ENCODE results near the gene LMO1. TPM values are rescaled to one million over a fixed set of nuclear protein-coding genes. Genes with fewer than 3 reads are reported as not detected.
A peak's percentile ranks its signal among the peaks of the same experiment; 100 is the strongest.

Gene LMO1
- polyA plus RNA-seq, 3 donors = not detected

DNA sequence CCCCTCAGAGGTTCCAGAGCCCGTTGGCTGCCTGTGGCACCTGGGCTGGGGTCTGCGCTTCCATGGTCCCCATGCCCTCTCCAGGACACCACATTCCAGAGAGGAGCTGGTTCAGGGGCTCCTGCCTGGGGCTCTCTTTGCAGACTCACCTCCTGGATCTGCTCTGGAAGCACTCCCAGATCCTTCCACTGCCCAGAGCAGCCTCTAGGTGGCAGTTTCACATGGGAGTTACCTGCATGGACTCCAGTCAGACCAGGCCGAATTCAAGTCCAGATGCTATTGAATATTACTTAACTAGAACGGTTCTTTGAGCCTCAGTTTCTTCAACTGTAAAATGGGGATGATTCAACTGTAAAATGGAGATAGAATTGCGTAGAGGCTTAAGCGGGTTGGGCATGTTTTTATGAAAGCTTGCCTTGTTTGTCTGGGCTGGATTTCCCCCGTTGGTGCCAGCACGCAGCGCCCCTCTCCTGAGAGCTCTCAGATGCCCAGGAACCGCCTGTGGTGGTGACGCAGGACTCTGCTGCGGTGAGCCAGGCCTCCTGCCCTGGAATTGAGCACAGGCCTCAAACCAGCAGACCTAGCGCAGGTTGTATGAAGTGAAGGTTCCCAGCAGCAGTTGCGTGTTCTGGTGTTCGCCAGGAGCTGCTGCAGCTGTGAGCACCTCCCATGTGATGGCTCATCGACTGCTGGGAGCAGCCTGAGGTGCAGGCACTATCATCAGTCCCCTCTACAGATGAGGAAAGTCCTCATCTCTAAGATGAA is 44.2 kb downstream of the LMO1 start:
- intact Hi-C loops (cut with micrococcal nuclease) = no loop called here
- TF ChIP-seq, protein P1, sequence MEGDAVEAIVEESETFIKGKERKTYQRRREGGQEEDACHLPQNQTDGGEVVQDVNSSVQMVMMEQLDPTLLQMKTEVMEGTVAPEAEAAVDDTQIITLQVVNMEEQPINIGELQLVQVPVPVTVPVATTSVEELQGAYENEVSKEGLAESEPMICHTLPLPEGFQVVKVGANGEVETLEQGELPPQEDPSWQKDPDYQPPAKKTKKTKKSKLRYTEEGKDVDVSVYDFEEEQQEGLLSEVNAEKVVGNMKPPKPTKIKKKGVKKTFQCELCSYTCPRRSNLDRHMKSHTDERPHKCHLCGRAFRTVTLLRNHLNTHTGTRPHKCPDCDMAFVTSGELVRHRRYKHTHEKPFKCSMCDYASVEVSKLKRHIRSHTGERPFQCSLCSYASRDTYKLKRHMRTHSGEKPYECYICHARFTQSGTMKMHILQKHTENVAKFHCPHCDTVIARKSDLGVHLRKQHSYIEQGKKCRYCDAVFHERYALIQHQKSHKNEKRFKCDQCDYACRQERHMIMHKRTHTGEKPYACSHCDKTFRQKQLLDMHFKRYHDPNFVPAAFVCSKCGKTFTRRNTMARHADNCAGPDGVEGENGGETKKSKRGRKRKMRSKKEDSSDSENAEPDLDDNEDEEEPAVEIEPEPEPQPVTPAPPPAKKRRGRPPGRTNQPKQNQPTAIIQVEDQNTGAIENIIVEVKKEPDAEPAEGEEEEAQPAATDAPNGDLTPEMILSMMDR (IDR thresholded peaks at IDR 0.05) = peak; percentile 61
- Histone ChIP-seq H3K9ac (ENCODE audit: insufficient read depth, low read length, poor library complexity, severe bottlenecking) (no peak overlapping the region), H3K27ac (ENCODE audit: low read depth in 1 of 2, low read length in 2 of 2) (no peak overlapping the region), H3K4me2 (replicated peaks; ENCODE audit: extremely low read depth, low read length, poor library complexity, severe bottlenecking) (no peak overlapping the region), H3K4me3 (replicated peaks in 1 of 3; ENCODE audit: low read depth in 2 of 3, low read length in 3 of 3) (no peak overlapping the region), H3K9me3 (replicated peaks in 1 of 2; ENCODE audit: control insufficient read depth in 1 of 2, insufficient read depth in 1 of 2, low read length in 2 of 2) (no peaks in the 10 kb centered on the region), H3K36me3 (replicated peaks in 1 of 2; ENCODE audit: control insufficient read depth in 1 of 2, insufficient read depth in 2 of 2, low read length in 2 of 2) (no peaks in the 10 kb centered on the region), H3K79me2 (ENCODE audit: insufficient read depth, low read length) (no peaks in the 10 kb centered on the region), H3K27me3 (ENCODE audit: control insufficient read depth in 2 of 2, insufficient read depth in 2 of 2, low read length in 2 of 2) (no peaks in the 10 kb centered on the region), H4K20me1 (ENCODE audit: insufficient read depth, low read length) (no peaks in the 10 kb centered on the region), H2AFZ (ENCODE audit: insufficient read depth, low read depth, low read length, poor library complexity, severe bottlenecking) (peak overlapping the region; percentile 0), H3K4me1 (ENCODE audit: control insufficient read depth in 1 of 2, insufficient read depth in 2 of 2, low read length in 2 of 2) (peaks cover 4 to 13% of the 10 kb centered on the region in 2 donors)
- Mint-ChIP-seq H3K4me3 (no peak overlapping the region), H3K27ac (no peak overlapping the region), H3K27me3 (ENCODE audit: low read depth in 3 of 3) (peaks cover 12 to 19% (median 15%) of the 10 kb centered on the region in 3 donors), H3K9me3 (peaks cover 0 to 2% (median 0%) of the 10 kb centered on the region in 7 donors), H3K4me1 (peaks cover 21% of the 10 kb centered on the region), H3K36me3 (no peaks in the 10 kb centered on the region)
- WGBS (ENCODE audit: insufficient coverage) = 92% methylated on average over 16 of the region's 16 CpGs
- DNase-seq = peak in 1 of 3 donors; percentile 21

DNA sequence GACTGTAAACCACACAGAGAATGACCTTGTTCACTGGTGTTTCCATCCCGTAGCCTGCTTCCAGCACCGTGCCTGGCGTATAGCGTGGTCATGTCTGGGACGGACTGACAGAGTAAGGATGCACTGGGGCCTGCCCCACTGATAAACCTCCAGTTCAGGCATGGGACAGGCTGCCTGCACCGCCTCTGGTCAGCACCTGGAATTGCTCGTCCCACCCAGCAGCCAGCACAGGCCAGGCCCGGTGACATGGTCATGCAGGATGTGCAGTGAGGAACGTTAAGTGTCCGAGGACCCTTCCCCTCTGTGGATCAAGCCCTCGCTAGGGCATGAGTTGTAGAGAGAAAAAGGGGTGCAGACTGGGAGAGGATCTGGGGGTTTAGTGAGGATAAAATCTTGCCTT is 44.8 kb downstream of the LMO1 start:
- H3K9ac ChIP-seq (ENCODE audit: insufficient read depth, low read length, poor library complexity, severe bottlenecking) = no peak overlapping the region
- H3K9me3 ChIP-seq (replicated peaks in 1 of 2; ENCODE audit: control insufficient read depth in 1 of 2, insufficient read depth in 1 of 2, low read length in 2 of 2) = no peaks in the 10 kb centered on the region
- no peak overlapping the region for H3K4me3 Mint-ChIP-seq
- no peak overlapping the region for H2AFZ ChIP-seq (ENCODE audit: insufficient read depth, low read depth, low read length, poor library complexity, severe bottlenecking)
- 87% methylated on average over 11 of the region's 11 CpGs for WGBS (ENCODE audit: insufficient coverage)
- H3K27me3 ChIP-seq (ENCODE audit: control insufficient read depth in 2 of 2, insufficient read depth in 2 of 2, low read length in 2 of 2) = no peaks in the 10 kb centered on the region
- H3K4me1 ChIP-seq (ENCODE audit: control insufficient read depth in 1 of 2, insufficient read depth in 2 of 2, low read length in 2 of 2) = peaks cover 4 to 13% of the 10 kb centered on the region in 2 donors
- no peak for DNase-seq
- no peak overlapping the region for H3K27ac Mint-ChIP-seq
- no peak overlapping the region for H3K27ac ChIP-seq (ENCODE audit: low read depth in 1 of 2, low read length in 2 of 2)
- no peaks in the 10 kb centered on the region for H3K36me3 Mint-ChIP-seq
- intact Hi-C loops (cut with micrococcal nuclease) = no loop called here
- no peaks in the 10 kb centered on the region for H4K20me1 ChIP-seq (ENCODE audit: insufficient read depth, low read length)
- TF ChIP-seq, protein P1 (IDR thresholded peaks at IDR 0.05) = no peak
- H3K27me3 Mint-ChIP-seq (ENCODE audit: low read depth in 3 of 3) = peaks cover 11 to 15% (median 11%) of the 10 kb centered on the region in 3 donors
- H3K9me3 Mint-ChIP-seq = peaks cover 0 to 2% (median 0%) of the 10 kb centered on the region in 7 donors
- no peaks in the 10 kb centered on the region for H3K79me2 ChIP-seq (ENCODE audit: insufficient read depth, low read length)
- H3K4me1 Mint-ChIP-seq = peaks cover 21% of the 10 kb centered on the region
- H3K4me3 ChIP-seq (replicated peaks in 1 of 3; ENCODE audit: low read depth in 2 of 3, low read length in 3 of 3) = no peak overlapping the region
- no peaks in the 10 kb centered on the region for H3K36me3 ChIP-seq (replicated peaks in 1 of 2; ENCODE audit: control insufficient read depth in 1 of 2, insufficient read depth in 2 of 2, low read length in 2 of 2)
- no peak overlapping the region for H3K4me2 ChIP-seq (replicated peaks; ENCODE audit: extremely low read depth, low read length, poor library complexity, severe bottlenecking)

Data from CD14-positive monocyte (primary cell).